Caco-2 (cell line): ENCODE results near the gene VPS13C. TPM values are rescaled to one million over a fixed set of nuclear protein-coding genes. Genes with fewer than 3 reads are reported as not detected.

Experiments
- BruUV-seq: library from RNA; stranded (reverse); fragments of 400-500 nt; replicated peaks from 2 replicates; lab custom pipeline; 2021; lab: Mats Ljungman, UMichigan
- CTCF ChIA-PET: fragments of 300-600 bp; sonication (Branson Sonifier 250); formaldehyde crosslinking; loops from one replicate; lab custom pipeline; 2022; ENCODE audit warnings: antibody characterized with exemption; lab: Charles Lee
- POLR2A ChIA-PET: fragments of 300-600 bp; sonication (Branson Sonifier 250); formaldehyde crosslinking; loops from one replicate; lab custom pipeline; 2022; ENCODE audit warnings: antibody characterized with exemption; lab: Charles Lee
- DNase-seq, 2 experiments: peaks; one replicate each; pipeline versions ENCODE4 v3.0.0 to v3.0.0-alpha.2; 2020 to 2022
- H3K27me3 ChIP-seq: replicated peaks from 2 replicates; pipeline ENCODE4 v1.6.0; 2011; ENCODE audit warnings: low read length; ENCODE audit not compliant: control insufficient read depth, insufficient read depth
- H3K36me3 ChIP-seq: 2 replicates; pipeline ENCODE4 v1.5.1; 2011; ENCODE audit warnings: low read length; ENCODE audit not compliant: control insufficient read depth, insufficient read depth
- H3K4me1 ChIP-seq: fragments of 250-450 bp; sonication (Bioruptor Pico); 2 replicates; pipeline ENCODE4 v1.5.1; 2020; ENCODE audit warnings: mild to moderate bottlenecking
- H3K4me3 ChIP-seq: 2 replicates; pipeline ENCODE4 v1.5.1; 2011; ENCODE audit warnings: low read depth, mild to moderate bottlenecking, control low read depth, low read length
- H3K9me3 ChIP-seq: fragments of 250-450 bp; sonication (Bioruptor Pico); 2 replicates; pipeline ENCODE4 v1.5.1; 2020; ENCODE audit warnings: mild to moderate bottlenecking, moderate library complexity
- H3K27ac Mint-ChIP-seq: one replicate; pipeline ENCODE4 v1.8.0; 2022; ENCODE audit warnings: mixed read lengths; ENCODE audit not compliant: unreplicated experiment
- H3K27me3 Mint-ChIP-seq: one replicate; pipeline ENCODE4 v1.8.0; 2022; ENCODE audit warnings: mixed read lengths; ENCODE audit not compliant: insufficient read depth, unreplicated experiment
- H3K36me3 Mint-ChIP-seq: one replicate; pipeline ENCODE4 v1.8.0; 2022; ENCODE audit warnings: mild to moderate bottlenecking, mixed read lengths; ENCODE audit not compliant: insufficient read depth, unreplicated experiment
- H3K4me1 Mint-ChIP-seq: one replicate; pipeline ENCODE4 v1.8.0; 2022; ENCODE audit warnings: low read depth, mixed read lengths; ENCODE audit not compliant: unreplicated experiment
- H3K4me3 Mint-ChIP-seq: one replicate; pipeline ENCODE4 v1.8.0; 2022; ENCODE audit warnings: mild to moderate bottlenecking, moderate library complexity, mixed read lengths; ENCODE audit not compliant: unreplicated experiment
- H3K9me3 Mint-ChIP-seq: one replicate; pipeline ENCODE4 v1.8.0; 2022; ENCODE audit warnings: mixed read lengths; ENCODE audit not compliant: unreplicated experiment
- intact Hi-C: fragments of 100-400 bp; cut with micrococcal nuclease; formaldehyde crosslinking; loops from one replicate; pipeline ENCODE4 v1.10.0; 2022; ENCODE audit not compliant: unreplicated experiment
- total RNA-seq: library from RNA; stranded (reverse); gene quantifications from 2 replicates; pipeline ENCODE4 v1.2.3, GENCODE V29; 2022
- TF ChIP-seq, protein P1 (sequence below), 2 experiments: fragments of 200-600 bp in 1 of 2; IDR thresholded peaks; 1 replicate in 1 of 2; 2 replicates in 1 of 2; pipeline versions ENCODE4 v1.5.1 to v1.8.0; 2011 to 2022; ENCODE audit warnings: antibody characterized with exemption in 1 of 2, control low read depth in 1 of 2, inconsistent platforms in 1 of 2, low read depth in 1 of 2, low read length in 1 of 2, mild to moderate bottlenecking in 1 of 2, moderate library complexity in 1 of 2; ENCODE audit not compliant: insufficient read depth in 1 of 2, severe bottlenecking in 1 of 2, unreplicated experiment in 1 of 2

The VPS13C gene
- total RNA-seq, 1 experiment from 2014 or later = 42.4 TPM

GRCh38 chr15:61816856-61817255 is 243.4 kb downstream of the VPS13C start:
- Histone ChIP-seq H3K9me3 (no peaks in the 10 kb centered on the region), H3K27me3 (no peaks in the 10 kb centered on the region), H3K4me3 (no peak overlapping the region), H3K4me1 (no peaks in the 10 kb centered on the region), H3K36me3 (no peaks in the 10 kb centered on the region)
- Mint-ChIP-seq H3K4me3 (no peak overlapping the region), H3K36me3 (no peaks in the 10 kb centered on the region), H3K27ac (no peak overlapping the region), H3K27me3 (peaks cover 30% of the 10 kb centered on the region), H3K9me3 (no peaks in the 10 kb centered on the region), H3K4me1 (no peaks in the 10 kb centered on the region)
- no TSS peak for BruUV-seq
- no peak for DNase-seq
- intact Hi-C loops = no loop called here
- TF ChIP-seq, protein P1, sequence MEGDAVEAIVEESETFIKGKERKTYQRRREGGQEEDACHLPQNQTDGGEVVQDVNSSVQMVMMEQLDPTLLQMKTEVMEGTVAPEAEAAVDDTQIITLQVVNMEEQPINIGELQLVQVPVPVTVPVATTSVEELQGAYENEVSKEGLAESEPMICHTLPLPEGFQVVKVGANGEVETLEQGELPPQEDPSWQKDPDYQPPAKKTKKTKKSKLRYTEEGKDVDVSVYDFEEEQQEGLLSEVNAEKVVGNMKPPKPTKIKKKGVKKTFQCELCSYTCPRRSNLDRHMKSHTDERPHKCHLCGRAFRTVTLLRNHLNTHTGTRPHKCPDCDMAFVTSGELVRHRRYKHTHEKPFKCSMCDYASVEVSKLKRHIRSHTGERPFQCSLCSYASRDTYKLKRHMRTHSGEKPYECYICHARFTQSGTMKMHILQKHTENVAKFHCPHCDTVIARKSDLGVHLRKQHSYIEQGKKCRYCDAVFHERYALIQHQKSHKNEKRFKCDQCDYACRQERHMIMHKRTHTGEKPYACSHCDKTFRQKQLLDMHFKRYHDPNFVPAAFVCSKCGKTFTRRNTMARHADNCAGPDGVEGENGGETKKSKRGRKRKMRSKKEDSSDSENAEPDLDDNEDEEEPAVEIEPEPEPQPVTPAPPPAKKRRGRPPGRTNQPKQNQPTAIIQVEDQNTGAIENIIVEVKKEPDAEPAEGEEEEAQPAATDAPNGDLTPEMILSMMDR (IDR thresholded peaks at IDR 0.05; ENCODE audit: insufficient read depth in 1 of 2, low read depth in 1 of 2, low read length in 1 of 2, severe bottlenecking in 1 of 2, unreplicated experiment in 1 of 2) = no peak
- CTCF ChIA-PET = interaction anchor here (0.7 kb wide), 1 partner anchor 251 kb away, joined by 6 read pairs; no protein-coding TSS in a partner anchor
- POLR2A ChIA-PET = no interaction called here

GRCh38 chr15:61815356-61816083 is 244.7 kb downstream of the VPS13C start:
- no peak for DNase-seq
- no TSS peak for BruUV-seq
- Histone ChIP-seq H3K4me1 (no peaks in the 10 kb centered on the region), H3K9me3 (no peaks in the 10 kb centered on the region), H3K27me3 (no peaks in the 10 kb centered on the region), H3K4me3 (no peak overlapping the region), H3K36me3 (no peaks in the 10 kb centered on the region)
- CTCF ChIA-PET = interaction anchor here (1.4 kb wide), 1 partner anchor 19 kb away, joined by 4 read pairs; no protein-coding TSS in a partner anchor
- H3K36me3 Mint-ChIP-seq = no peaks in the 10 kb centered on the region
- POLR2A ChIA-PET = no interaction called here
- H3K27me3 Mint-ChIP-seq = peaks cover 23% of the 10 kb centered on the region
- H3K4me3 Mint-ChIP-seq = no peak overlapping the region
- no peaks in the 10 kb centered on the region for H3K9me3 Mint-ChIP-seq
- TF ChIP-seq, protein P1 (IDR thresholded peaks at IDR 0.05; ENCODE audit: insufficient read depth in 1 of 2, low read depth in 1 of 2, low read length in 1 of 2, severe bottlenecking in 1 of 2, unreplicated experiment in 1 of 2) = no peak
- H3K27ac Mint-ChIP-seq = no peak overlapping the region
- no peaks in the 10 kb centered on the region for H3K4me1 Mint-ChIP-seq
- intact Hi-C loops = no loop called here

DNA sequence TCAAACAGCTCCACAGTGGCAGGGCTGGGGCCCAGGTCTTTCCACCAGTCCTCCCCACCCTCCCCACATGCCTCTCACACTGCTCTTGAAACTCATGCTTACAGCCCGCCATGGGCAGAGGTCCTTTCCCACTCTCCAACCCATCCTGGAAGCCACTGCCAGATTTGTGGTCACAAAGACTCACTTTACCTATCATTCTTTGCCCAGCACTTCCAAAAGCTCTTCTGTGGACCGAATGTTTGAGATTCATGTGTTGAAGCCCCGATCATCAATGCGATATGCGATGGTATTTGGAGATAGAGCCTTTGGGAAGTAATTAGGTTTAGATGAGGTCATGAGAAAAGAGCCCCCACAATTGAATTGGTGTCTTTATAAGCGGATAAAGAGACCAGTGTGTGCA is 247.8 kb downstream of the VPS13C start:
- Histone ChIP-seq H3K9me3 (no peaks in the 10 kb centered on the region), H3K36me3 (no peaks in the 10 kb centered on the region), H3K4me1 (no peaks in the 10 kb centered on the region), H3K27me3 (no peaks in the 10 kb centered on the region), H3K4me3 (no peak overlapping the region)
- H3K4me1 Mint-ChIP-seq = no peaks in the 10 kb centered on the region
- ChIA-PET CTCF (interaction anchor here (1.7 kb wide), 1 partner anchor 22 kb away, joined by 6 read pairs; no protein-coding TSS in a partner anchor), POLR2A (no interaction called here)
- H3K27ac Mint-ChIP-seq = no peak overlapping the region
- no peaks in the 10 kb centered on the region for H3K36me3 Mint-ChIP-seq
- no peaks in the 10 kb centered on the region for H3K9me3 Mint-ChIP-seq
- no peak for DNase-seq
- TF ChIP-seq, protein P1 (IDR thresholded peaks at IDR 0.05; ENCODE audit: insufficient read depth in 1 of 2, low read depth in 1 of 2, low read length in 1 of 2, severe bottlenecking in 1 of 2, unreplicated experiment in 1 of 2) = no peak
- H3K4me3 Mint-ChIP-seq = no peak overlapping the region
- peaks cover 25% of the 10 kb centered on the region for H3K27me3 Mint-ChIP-seq
- no TSS peak for BruUV-seq
- intact Hi-C loops = no loop called here
